HepG2 (cell line): ENCODE data around the gene TLE1. TPM values are rescaled to one million over a fixed set of nuclear protein-coding genes. Genes with fewer than 3 reads are reported as not detected.

Source experiments
- ATRX ChIP-seq: sonication (generic); formaldehyde crosslinking; IDR thresholded peaks from 2 replicates; pipeline ENCODE4 v1.4.0; 2020; ENCODE audit warnings: missing genetic modification reagents, borderline replicate concordance
- BCLAF1 ChIP-seq: fragments of 450-650 bp; IDR thresholded peaks from 2 replicates; pipeline ENCODE4 v1.6.1; 2017; ENCODE audit warnings: mild to moderate bottlenecking
- FOXJ3 ChIP-seq: sonication (generic); formaldehyde crosslinking; IDR thresholded peaks from 2 replicates; pipeline ENCODE4 v1.4.0; 2020; ENCODE audit warnings: missing genetic modification reagents, mild to moderate bottlenecking, borderline replicate concordance
- MED1 ChIP-seq: sonication (generic); formaldehyde crosslinking; IDR thresholded peaks from 2 replicates; pipeline ENCODE4 v1.4.0; 2020; ENCODE audit warnings: missing genetic modification reagents
- PRMT3 ChIP-seq: sonication (generic); formaldehyde crosslinking; IDR thresholded peaks from 2 replicates; pipeline ENCODE4 v1.8.1; 2022; ENCODE audit warnings: low read depth, mild to moderate bottlenecking, moderate library complexity, missing genetic modification reagents, borderline replicate concordance
- RCOR2 ChIP-seq: IDR thresholded peaks from 2 replicates; pipeline ENCODE4 v1.6.1; 2016; ENCODE audit warnings: missing biosample characterization, missing genetic modification reagents
- TBL1XR1 ChIP-seq: fragments of 150-350 bp; IDR thresholded peaks from 2 replicates; pipeline ENCODE4 v1.6.1; 2014; ENCODE audit warnings: borderline replicate concordance, low read length; ENCODE audit not compliant: partially characterized antibody
- TFDP2 ChIP-seq: sonication (generic); formaldehyde crosslinking; IDR thresholded peaks from 2 replicates; pipeline ENCODE4 v1.4.0; 2020; ENCODE audit warnings: missing genetic modification reagents
- ZBTB2 ChIP-seq: sonication (generic); formaldehyde crosslinking; IDR thresholded peaks from 2 replicates; pipeline ENCODE4 v1.8.0; 2022; ENCODE audit warnings: low read depth, missing genetic modification reagents
- ZHX2 ChIP-seq, 2 experiments: sonication (generic) in 1 of 2; formaldehyde crosslinking in 1 of 2; IDR thresholded peaks; 2 replicates each; pipeline versions ENCODE4 v1.6.1 to v1.9.0; 2014 to 2022; ENCODE audit warnings: antibody characterized with exemption in 1 of 2, borderline replicate concordance in 1 of 2, inconsistent platforms in 1 of 2, low read depth in 1 of 2, missing genetic modification reagents in 1 of 2
- ZNF263 ChIP-seq: sonication (generic); formaldehyde crosslinking; IDR thresholded peaks from 2 replicates; pipeline ENCODE4 v1.4.0; 2020; ENCODE audit warnings: missing genetic modification reagents
- ZXDC ChIP-seq: sonication (generic); formaldehyde crosslinking; IDR thresholded peaks from 2 replicates; pipeline ENCODE4 v1.5.0; 2020; ENCODE audit warnings: mild to moderate bottlenecking, missing genetic modification reagents
- polyA plus RNA-seq, 8 experiments: library from polyadenylated mRNA; depleted of rRNA in 3 of 8; stranded (reverse) in 7 of 8; unstranded in 1 of 8; fragments of >200 nt; fragmentation: Illumina TruSeq in 4 of 8; extraction: Trizol in 4 of 8; gene quantifications; 2 replicates each; pipeline versions ENCODE4 v1.2.1 to v1.2.3, GENCODE V29; 2011 to 2016; ENCODE audit warnings: low read depth in 4 of 8, missing spikeins in 1 of 8, mixed read lengths in 1 of 8; ENCODE audit not compliant: insufficient read depth in 1 of 8
- total RNA-seq, 5 experiments: library from RNA; depleted of rRNA; stranded (reverse); fragments of >200 nt; fragmentation: Illumina TruSeq; extraction: Trizol; gene quantifications; 2 replicates each; pipeline ENCODE4 v1.2.3, GENCODE V29; 2016; ENCODE audit warnings: low read depth in 1 of 5

TLE1 gene
- total and polyA plus RNA-seq, 2 of the 13 experiments (the other 11 are each of a cell fraction or from before 2014, with no cell fraction given), result 35.9 to 109 TPM

GRCh38 chr9:81689343-81690175, at the start of gene TLE1 (continued):
- TF ChIP-seq ZHX2 (IDR thresholded peaks at IDR 0.05; ENCODE audit: low read depth) (no peak), ZHX2 (CRISPR knock-in tag; IDR thresholded peaks at IDR 0.05; ENCODE audit: borderline replicate concordance) (0 out of 2 replicates have a peak, but pooled peaks have one; percentile 34), ZXDC (no peak), TBL1XR1 (peak; percentile 7), ZBTB2 (CRISPR knock-in tag) (peak; percentile 88), RCOR2 (CRISPR knock-in tag) (no peak), ZNF263 (CRISPR knock-in tag) (peak; percentile 50), PRMT3 (CRISPR knock-in tag) (no peak; the same call in 1 of the 2 replicates), FOXJ3 (CRISPR knock-in tag) (no peak), MED1 (CRISPR knock-in tag) (peak; percentile 70; the same call in 1 of the 2 replicates), TFDP2 (CRISPR knock-in tag) (peak; percentile 75), BCLAF1 (no peak), ATRX (CRISPR knock-in tag) (no peak)
